DMS153 treated with DMSO at 0.1 percent for 48 hours (cell line): ENCODE results near the gene NT5M.
A peak's percentile ranks its signal among the peaks of the same experiment; 100 is the strongest.

ENCODE experiments used
- DNase-seq: peaks from one replicate; lab custom pipeline; 2025; ENCODE audit not compliant: unreplicated experiment; lab: John Stamatoyannopoulos, UW

Gene NT5M

DNA sequence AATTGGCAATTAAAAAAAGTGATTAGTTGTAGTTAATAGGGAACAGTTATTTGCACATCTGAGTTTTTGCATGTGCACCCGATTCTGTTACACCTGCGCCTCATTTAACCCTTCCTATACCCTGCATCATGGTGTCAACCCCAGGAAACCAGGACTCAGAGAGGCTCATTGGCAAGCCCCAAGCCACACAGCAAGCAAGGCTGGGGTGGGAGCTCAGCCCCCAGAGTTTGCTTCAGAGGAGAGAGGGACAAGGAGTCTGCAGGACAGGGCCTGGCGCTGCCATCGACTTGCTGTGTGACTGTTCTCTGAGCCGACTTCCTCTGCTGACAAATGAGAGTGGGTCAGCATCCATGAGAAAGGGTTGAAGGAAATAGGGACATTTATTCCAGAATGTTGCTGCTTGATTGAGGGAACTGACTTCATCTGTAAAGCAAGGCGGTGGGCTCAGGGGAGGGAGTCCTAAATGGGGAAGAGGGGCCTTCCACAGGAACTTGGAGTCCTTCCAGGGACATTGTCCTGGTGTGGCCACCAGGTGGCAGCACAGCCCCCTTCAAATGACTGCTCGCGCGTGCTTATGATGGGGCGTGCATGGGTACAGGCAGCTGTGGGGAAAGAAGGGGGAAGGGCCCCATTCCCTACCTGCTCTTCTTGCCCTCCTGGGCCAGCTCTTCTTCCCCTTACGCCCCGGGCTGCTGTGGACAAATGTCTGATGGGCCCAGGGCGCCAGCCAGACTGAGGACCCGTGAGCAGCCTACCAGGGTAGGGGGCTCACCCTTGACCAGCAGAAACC lies 51.6 kb downstream of the NT5M start:
- DNase-seq = peak; percentile 37

DNA sequence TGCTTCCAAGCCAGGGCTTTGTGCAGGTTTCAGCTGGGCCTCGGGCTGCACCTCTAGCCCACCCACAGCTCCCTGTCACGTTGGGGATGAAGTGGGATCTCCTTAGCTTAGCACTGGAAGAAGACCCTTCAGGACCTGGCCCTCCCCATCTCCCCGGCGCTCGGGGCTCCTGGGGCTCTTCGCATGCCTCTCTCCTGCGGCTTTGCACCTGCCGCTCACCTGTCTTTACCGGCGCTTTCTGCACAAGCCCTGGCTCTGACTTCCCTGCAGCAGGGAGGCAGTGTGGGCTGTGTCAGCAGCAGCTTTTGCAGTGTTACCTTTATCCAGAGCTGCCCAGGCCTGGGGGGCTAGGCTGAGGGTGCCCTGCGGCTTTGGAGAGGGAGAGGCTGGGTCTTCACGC lies 52.3 kb downstream of the NT5M start:
- DNase-seq = no peak

DNA sequence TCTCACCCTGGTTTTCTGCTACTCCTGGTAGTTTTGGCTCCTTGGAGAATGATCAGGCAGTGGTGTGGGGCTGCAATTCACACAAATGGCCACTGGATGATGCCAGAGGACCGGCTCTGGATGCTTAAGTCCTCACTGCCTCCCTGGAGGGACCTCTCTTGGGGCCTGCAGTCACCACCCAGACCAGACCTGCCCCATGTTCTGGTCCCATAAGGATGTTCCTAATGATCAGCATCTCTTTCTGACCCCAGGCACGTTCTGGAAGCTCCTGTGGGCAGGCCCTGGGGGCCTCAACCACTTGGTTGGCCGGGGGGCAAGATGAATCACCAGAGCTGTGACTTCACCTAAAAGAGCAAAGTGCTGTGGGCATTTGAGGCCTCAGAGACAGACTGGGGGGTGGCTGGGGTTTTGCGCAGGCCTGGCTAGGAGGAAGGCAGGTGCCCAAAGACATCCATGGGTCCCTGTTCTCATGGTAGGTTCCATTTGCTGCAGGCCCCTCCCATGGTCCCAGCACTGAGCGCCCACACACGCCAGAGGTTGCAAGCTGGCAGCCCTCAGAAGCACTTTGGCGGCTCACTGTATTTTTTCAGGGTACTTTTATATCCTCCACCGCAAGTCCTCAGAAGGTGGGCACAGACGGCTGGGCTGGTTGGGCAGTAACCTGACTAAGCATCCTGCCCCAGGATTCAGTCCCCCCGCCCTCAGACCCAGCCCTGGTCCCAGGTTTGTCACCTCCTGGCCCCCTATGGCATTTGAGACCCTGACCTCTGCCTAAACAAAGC lies 53.2 kb downstream of the NT5M start:
- DNase-seq = peak; percentile 46

DNA sequence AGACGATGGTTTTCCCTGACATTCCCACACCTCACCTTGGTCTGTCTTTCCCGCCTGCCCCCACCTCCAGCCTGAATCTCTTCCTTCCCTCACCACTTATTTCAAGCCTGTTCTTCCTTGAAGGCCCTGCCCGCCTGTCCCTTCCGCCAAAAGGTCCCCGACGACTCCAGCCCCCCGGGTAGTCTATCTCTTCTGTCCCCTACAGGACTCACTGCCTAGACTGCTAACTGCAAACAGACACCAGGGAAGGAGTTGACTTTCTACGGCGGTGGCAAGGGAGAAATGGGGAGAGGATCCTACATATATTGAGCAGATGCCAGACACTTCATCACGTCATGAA lies 53.7 kb downstream of the NT5M start:
- no peak for DNase-seq

DNA sequence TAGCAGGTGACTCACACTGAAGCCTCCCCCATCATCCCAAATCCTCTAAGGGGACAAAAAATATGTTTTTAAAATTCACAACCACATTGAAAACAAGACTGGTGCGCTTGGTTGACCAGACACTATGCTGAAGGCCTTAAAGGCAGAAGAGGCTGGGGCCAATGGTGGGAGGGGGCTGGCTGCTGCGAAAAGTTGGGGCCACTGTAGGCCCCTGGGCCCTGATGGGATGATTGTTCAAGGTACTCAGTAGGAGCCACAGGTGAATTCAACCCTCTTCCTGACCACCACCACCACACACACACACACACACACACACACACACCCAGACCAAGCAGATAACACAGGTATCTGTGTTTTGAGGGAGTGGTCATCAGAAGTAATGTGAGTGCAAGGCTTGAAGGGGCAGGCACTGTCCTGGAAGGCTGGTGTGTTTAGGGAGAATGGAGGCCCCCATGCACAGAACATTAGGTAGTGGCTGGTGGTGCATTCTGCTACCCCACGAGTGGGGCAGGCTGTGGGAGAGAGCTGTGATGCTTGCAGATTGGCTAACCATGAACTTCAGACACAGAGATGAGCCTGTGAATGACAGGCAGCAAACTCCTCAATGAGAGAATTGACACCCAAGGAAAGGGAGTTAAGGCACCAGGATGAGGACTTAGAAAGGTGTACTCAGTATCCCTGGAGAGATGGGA lies 55.0 kb downstream of the NT5M start:
- DNase-seq = no peak

DNA sequence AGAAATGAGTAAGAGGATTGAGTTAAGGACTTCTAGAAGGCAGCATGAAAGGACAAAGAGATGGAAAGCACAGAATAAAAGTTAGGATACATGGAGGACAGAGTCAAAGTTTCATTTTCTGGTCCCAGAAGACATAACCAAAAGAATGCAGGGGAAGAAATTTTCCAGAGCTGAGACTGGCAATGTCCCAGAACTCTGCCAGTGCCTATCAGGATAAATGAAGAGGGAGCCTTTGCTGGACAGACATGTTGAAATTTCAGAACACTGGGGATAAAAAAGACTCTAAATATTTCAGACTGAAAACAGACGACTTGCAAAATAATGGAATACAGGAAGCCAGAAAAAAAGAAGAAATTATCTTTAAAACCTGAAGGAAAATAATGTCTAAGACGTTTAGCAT lies 55.7 kb downstream of the NT5M start:
- no peak for DNase-seq

DNA sequence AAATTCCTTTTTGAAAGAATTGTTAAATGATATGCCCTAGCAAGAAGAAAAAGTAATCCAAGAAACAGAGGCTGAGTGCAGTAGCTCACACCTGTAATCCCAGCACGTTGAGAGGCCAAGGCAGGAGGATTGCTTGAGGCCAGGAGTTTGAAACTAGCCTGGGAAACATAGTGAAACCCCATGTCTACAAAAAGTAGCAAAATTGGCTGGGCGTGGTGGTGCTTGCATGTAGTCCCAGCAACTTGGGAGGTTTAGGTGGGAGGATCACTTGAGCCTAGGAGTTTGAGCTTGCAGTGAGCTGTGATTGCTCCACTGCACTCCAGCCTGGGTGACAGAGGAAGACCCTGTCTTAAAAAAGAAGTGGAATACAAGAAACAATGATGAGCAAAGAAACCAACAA lies 56.1 kb downstream of the NT5M start:
- DNase-seq = no peak

DNA sequence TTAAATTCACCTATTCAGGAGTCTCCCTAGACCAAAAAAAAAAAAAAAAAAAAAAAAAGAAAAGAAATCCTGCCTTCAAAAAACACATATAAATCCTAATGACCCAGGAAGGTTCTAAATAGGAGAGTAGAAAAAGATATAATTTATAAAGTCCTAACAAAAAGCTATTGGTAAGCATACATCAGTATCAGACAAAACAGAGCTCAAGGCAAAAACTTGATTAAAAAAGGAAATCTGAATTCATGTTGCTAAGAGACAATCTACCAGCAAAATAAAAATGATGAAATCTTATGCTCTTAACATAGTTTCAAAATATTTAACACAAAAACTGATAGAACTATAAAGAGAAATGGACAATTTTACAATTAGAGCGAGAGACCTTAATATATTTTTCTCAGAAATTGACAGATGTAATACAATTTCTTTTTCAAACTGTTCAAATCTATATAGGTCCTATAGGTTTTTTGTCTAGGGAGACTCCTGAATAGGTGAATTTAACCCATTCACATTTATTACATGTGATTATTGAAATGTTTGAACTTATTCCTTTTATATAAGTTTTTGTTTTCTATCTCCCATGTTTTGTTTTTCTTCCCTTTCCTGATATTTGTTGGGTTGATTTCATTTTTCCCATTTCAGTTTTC lies 57.0 kb downstream of the NT5M start:
- no peak for DNase-seq

DNA sequence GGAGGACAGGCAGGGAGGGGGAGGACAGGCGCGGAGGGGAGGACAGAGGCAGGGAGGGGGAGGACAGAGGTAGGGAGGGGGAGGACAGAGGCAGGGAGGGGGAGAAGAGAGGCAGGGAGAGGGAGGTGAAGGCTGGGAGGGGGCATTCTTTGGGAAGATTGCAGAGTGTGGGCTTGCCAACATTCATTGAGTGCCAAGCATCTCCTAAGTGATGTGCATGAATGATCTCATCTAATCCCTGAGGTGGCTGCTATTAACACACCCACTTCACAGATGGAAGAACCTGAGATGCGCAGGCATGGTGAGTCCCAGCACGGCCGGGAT lies 58.3 kb downstream of the NT5M start:
- DNase-seq = no peak

DNA sequence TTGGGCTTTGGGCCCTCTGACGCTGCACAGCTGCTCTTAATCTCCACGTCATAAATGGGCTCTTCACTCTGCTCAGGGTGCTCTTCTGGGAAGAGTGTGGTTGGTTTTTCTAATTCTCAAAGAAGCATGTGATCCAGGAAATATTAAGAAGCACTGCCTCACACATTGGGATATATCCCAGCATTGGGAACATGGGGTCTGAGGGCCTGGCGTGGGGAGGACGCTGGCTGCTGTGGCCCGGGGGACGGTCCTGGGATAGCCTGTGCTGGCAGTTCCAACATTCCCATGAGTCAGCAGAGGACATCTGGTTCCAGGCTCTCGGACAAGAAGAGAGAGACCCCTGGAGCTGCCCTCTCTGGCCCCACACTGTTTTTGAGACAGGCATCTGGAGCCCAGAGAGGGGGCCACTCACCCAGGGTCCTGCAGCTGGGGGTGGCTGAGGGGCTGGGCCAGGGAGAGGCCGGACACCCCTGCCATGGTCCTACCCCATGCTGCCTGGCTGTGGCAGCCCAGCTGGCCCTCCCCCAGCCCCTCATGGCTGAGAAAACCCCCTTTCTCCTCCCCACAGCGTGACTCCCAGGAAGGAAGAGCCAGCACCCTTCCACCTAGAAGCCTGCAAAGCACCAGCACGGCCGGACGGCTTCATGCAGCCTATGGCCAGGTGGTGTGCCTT lies 58.8 kb downstream of the NT5M start:
- DNase-seq = no peak

DNA sequence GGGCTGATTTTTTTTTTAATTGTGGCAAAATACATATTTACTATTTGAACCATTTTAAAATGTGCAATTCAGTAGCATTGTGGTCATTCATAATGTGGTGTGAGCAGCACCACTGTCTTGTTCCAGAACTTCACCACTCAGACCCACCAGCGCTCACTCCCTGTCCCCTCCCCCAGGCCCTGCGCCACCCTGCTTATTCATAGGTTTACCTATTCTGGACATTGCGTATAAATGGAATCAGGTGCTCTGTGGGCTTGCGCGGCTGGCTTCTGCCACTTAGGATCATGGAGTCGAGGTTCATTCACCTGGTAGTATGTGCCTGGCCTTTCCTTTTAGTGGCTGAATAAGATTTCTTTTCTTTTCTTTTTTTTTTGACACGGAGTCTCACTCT lies 59.4 kb downstream of the NT5M start:
- no peak for DNase-seq

DNA sequence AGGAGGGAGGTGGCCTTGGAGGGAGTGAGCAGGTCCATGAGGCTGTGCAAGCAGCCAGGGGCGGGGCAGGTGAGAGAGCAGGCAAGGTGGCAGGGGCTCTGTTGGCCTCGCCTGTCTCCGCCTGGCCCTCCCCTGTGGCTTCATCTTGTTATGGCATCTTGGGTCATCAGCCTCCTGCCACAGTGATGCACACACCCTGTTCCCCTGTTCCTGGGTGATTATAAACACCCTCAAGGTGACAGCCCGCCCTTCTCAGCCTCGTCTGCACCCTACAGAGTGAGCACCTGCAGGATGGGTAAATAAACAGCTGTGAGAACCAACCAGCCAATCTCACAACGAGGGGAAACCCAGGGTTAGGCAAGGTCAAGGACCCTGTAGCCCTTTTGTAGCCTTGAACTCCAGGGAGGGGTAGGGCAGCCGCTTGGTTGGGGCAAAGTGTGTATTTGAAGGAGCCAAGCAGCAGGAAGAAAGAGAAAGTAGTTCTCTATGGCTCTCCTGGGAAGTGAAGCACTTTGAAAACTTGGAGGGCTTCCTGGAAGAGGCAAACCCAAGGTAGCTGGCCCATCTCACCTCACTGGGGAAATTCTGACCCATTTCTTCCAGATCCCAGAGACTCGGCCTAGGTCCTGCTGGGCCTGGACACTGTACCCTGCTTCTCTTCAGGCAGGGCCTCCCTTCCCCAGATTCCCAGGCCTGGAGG lies 60.6 kb downstream of the NT5M start:
- no peak for DNase-seq

DNA sequence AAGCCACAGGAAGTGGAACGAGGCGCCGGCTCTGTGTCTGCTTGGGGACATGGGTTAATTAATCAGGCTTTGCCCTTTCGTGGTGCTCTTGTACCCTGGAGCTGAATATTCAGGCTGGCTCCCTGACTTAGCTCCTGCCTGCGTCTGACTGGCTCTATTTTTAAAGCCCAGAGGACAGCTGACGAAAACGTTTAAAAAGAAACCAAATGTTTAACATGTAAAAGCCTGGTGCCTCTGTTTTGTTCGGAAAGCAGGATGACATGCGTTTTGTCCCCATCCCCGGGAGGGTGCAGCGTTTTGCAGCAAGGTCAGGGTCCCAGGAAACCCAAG lies 61.1 kb downstream of the NT5M start:
- DNase-seq = no peak

DNA sequence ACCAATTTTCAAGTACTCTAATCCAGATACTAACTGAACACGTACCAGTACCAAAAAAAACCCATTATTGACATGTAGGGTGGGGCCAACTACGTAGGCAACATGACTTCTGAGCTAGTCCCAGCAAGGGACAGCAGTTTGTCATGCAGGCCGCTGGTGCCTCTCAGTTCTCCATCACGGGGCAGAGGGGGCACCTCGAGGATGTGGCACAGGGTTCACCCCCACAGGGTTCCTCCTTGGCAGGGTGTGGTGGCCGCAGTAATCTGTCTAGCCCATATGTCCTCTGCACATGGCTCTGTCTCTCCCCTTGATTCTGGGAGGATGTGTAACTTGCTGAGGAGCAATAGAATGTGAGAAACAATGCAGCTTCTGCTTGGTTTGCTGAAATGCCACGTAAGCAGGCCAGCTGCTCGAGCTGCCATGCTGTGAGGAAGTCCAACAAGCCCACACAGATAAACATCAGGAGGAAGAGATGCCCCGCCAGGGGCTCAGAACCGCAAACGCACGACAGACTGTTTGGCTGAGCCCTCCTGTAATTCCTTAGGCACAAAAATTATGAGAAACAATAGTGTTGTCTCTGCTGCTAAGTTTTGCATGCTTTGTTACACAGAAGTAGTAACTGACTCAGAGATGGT lies 62.4 kb downstream of the NT5M start:
- DNase-seq = no peak

DNA sequence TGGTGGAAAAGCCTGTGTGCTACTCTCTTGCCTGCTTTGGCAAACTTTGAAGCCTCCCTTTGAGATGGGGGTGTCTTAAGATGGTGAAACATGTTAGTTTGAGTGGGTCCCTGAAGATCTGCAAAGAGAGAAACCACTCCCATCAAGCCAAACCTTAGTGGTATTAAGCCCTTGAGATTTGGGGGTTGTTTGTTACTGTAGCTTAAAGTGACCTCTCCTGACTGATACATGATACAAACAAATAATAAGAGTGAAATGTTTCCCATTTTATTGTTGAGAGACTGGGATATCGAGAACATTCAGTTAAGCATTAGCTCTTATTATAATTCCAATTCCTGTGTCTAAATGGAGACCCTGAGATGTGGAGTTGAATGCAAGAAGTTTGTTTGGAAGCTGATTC lies 63.1 kb downstream of the NT5M start:
- DNase-seq = no peak

DNA sequence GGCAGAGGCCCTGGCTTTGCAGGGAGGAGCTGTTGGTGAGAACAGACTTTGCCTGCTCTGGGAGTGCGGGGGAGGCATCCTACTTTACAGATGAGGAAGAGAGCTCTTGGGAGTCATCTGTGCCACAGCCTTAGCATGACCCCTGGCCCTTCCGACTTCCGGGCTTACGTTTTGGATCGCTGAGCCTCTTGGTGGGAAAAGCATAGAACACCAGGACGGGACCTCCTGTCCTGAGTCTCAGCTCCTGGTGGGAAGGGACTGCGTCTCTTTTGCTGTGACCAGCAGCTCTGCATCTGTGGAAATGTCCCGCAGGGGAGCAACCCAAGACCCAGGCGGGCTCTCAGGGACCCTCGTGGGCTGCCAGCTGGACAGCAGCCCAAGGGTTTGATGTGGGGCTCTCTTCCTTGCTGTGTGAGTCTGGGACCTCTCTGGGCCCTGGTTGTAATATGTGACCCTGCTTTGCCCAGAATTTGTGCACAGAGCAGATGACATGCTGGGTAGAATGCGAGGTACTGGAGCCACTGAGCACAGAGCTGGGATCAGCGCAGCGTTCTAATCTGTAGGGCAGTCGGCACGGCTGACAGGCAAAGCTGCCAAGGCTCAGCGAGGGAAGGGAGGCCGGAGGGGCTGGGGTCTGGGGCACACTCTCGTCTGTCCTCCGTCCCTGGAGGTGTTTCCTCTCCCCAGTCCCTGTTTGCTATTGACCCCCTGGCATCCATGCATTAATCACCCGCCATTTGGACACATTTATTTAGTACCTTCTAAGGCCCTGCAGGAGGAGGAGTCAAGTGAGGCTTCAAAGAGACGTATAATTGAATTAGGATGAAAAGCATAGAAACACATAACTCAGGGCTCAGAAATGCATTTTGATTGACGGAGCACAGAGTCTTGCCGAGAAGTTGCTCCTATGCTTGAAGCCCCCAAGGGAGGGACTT lies 64.0 kb downstream of the NT5M start:
- DNase-seq = no peak

DNA sequence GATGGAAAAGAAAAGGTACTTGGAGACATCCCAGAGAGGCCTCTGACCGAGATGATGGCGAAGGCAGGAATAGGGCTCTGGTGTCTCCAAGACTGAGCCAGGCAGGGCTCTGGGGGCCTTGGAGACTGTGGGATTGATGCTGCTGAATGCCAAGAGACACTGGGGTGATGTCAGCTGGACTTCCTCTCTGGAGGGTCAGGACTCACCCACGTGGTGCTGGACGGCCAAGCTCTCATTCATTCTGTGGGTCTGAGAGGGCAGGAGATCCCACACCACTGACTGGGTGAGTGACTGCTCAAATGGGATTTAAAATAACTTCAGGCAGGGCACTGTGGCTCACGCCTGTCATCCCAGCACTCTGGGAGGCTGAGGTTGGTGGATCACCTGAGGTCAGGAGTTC lies 64.8 kb downstream of the NT5M start:
- no peak for DNase-seq

DNA sequence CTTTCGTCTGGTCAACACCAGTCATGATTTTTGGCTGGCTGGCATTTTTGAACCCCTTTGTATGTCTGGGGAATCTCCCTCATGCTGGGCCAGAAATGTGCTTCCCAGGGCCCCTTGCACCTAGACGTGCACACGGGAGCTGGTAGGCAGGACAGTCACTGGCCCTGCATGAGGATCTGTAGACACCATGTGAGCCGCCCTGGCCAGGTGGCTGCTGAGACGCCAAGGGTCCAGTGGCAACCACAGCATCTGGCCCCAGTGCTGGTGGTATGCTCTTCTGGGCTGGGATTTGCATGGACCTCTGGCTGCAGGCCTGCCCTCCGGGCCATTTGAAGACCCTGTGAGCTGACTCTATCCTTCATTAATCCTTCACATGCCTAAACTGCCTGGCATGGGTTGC lies 67.5 kb downstream of the NT5M start:
- no peak for DNase-seq

DNA sequence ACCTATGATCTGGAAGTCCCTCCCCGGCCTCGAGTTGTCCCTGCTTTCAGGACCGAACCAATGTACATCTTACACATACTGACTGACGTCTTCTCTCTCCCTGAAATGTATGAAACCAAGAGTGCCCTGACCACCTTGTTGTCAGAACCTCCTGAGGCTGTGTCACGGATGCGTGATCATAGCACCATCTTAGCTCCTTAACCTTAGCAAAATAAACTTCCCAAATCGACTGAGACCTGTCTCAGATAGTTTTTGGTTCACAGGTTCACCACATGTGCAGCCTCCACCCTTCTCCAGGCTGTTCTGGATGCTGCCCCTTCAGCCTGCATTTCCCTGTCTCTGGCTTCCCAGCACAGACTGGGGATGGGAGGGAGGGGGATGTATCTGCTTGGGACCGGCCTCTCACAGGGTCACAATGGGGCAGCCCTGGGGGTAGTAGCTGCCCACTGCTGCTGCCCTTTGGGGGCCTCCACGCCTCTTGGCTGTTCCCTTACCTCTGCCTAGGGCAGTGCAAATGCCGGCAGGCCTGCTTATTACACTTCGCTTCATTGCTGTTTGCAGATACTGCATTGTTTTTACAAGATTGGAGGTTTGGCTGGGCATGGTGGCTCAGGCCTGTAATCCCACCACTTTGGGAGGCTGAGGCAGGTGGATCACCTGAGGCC lies 69.8 kb downstream of the NT5M start:
- DNase-seq = no peak
